ENCODE measurements around the gene CCDC142. TPM values are rescaled to one million over a fixed set of nuclear protein-coding genes. Genes with fewer than 3 reads are reported as not detected.

Gene CCDC142
- total and polyA plus RNA-seq, 10 of the 15 experiments (the other 5 are each of a cell fraction or from before 2014, with no cell fraction given) = 0.93 to 16.9 (median 9.0) TPM

DNA sequence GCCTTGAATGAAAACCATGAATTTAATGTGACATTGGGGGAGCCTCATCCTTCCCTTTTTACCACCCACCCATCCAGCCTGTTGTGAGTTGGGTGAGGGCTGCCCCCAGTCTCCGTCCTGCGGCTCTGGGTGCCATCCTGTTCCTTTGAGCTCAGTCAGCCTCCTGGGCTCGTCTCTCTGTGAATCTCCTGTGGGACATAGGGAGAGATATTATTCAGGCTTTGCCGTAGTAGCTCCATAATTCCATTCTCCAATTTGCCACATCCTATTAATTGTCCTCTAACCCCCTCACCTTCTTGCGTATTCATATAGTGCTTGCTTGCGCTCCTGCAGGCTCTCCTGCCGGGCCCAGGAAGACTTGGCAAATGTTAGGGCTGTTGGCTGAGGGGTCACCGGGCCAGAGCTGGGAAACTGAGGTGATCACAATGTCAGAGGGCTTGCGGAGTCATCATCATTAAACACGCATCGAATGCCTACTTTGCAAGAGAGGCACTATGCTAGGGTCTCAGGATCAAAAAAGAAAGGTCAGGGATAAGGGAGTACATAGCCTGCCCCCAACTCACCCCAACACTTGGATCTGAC lies 43.9 kb upstream of the CCDC142 start (continued):
- TF ChIP-seq, protein P1, sequence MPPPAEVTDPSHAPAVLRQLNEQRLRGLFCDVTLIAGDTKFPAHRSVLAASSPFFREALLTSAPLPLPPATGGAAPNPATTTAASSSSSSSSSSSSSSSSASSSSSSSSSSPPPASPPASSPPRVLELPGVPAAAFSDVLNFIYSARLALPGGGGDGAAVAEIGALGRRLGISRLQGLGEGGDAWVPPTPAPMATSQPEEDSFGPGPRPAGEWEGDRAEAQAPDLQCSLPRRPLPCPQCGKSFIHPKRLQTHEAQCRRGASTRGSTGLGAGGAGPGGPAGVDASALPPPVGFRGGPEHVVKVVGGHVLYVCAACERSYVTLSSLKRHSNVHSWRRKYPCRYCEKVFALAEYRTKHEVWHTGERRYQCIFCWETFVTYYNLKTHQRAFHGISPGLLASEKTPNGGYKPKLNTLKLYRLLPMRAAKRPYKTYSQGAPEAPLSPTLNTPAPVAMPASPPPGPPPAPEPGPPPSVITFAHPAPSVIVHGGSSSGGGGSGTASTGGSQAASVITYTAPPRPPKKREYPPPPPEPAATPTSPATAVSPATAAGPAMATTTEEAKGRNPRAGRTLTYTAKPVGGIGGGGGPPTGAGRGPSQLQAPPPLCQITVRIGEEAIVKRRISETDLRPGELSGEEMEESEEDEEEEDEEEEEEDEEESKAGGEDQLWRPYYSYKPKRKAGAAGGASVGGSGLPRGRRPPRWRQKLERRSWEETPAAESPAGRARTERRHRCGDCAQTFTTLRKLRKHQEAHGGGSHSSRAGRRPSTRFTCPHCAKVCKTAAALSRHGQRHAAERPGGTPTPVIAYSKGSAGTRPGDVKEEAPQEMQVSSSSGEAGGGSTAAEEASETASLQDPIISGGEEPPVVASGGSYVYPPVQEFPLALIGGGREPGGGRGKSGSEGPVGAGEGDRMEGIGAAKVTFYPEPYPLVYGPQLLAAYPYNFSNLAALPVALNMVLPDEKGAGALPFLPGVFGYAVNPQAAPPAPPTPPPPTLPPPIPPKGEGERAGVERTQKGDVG (CRISPR knock-in tag; IDR thresholded peaks at IDR 0.05) = no peak
- no peak for TF ChIP-seq IKZF1 (conservative IDR thresholded peaks at IDR 0.05)

DNA sequence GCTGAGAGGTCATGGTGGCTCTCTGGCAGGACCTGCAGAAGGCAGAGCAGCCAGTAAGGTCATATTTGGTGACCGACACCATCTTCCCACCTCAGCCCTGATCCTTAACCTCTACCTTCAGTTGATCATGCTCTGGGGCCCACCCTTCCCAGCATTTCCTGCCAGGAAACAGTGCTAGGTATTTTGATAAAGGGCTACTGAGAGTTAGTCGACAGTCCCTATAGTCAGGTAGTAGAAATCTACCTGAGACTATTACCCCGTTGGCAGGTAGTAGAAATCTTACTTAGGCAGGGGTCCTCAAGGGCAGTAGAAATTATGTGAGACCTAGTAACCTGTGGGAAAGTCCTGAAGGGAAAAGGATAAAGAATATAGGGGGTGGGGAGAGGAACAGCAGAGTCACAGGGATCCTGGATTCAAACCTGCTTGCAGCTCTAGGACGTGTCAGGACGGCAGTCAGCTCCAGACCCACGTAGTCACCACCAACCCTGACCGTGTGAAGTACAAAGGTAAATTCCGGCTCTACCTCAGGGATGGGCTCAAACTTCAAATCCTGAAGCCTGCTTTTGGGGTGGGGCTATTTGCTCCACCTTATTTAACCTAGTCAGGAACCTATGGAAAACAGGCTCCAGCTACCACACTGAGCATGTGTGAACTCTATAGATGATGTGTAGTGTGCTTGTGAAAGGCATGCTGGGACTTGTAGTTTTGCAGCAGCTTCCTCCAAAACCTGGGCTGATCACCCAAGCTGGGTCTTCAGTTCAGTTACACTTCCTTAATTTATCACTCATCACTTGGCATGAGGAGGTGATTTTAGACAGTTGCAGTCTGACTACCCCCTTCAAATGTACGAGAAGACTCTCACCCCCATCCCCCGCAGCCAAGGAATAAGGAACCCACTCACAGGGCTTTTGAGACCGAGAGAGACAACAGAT lies 43.2 kb upstream of the CCDC142 start, which contains the start of gene DQX1:
TSS of gene DQX1 (minus strand) at position 515 of the 932 bp plus-strand sequence. CDS start at position 13, 502 bp downstream.
- FAIRE-seq (peak; percentile 97), ATAC-seq (peak; percentile 5), DNase-seq (ENCODE audit: low read depth, low spot score) (peak; percentile 49)
- Histone ChIP-seq H3K9ac (ENCODE audit: control insufficient read depth, insufficient read depth, low read length) (no peak within 1 kb of the TSS), H3K27me3 (replicated peaks in 1 of 2; ENCODE audit: control insufficient read depth in 2 of 2, insufficient read depth in 2 of 2, low read length in 1 of 2) (no peaks in the 10 kb centered on the region), H3K27ac (ENCODE audit: control insufficient read depth, insufficient read depth) (no peak within 1 kb of the TSS), H4K20me1 (ENCODE audit: control insufficient read depth, insufficient read depth) (no peaks in the 10 kb centered on the region), H3K36me3 (ENCODE audit: control insufficient read depth in 2 of 2, insufficient read depth in 2 of 2, low read length in 1 of 2) (peaks cover 12 to 17% of the 10 kb centered on the region in 2 experiments), H2AFZ (ENCODE audit: control insufficient read depth, low read depth, low read length) (no peak within 1 kb of the TSS), H3K79me2 (ENCODE audit: control insufficient read depth, insufficient read depth, low read length) (peaks cover 38% of the 10 kb centered on the region), H3K4me3 (no peak within 1 kb of the TSS), H3K4me1 (ENCODE audit: control insufficient read depth, insufficient read depth, low read length) (peaks cover 22% of the 10 kb centered on the region), H3K4me2 (ENCODE audit: control insufficient read depth, insufficient read depth) (peak within 1 kb of the TSS; percentile 46), H3K9me3 (replicated peaks; ENCODE audit: control insufficient read depth, insufficient read depth, low read length) (no peaks in the 10 kb centered on the region)
- intact Hi-C loops (cut with micrococcal nuclease; ENCODE audit: unreplicated experiment) (no loop called here), in situ Hi-C loops (cut with MboI) (no loop called here)
- RAD21 ChIA-PET (ENCODE audit: unreplicated experiment) = interaction anchor here (1.1 to 7.5 kb wide), 3 partner anchors 43 to 92 kb away, joined by 3 to 158 read pairs (median 7); partner anchors contain the start of genes CCDC142 and TTC31
- SMC1A ChIA-PET (ENCODE audit: uncharacterized antibody, unreplicated experiment) = interaction anchor here (0.9 to 9.9 kb wide), 5 partner anchors 18 to 61 kb away, joined by 3 to 208 read pairs (median 7); partner anchors contain the start of gene PCGF1
- 64% methylated on average over 11 of the region's 11 CpGs for WGBS (ENCODE audit: insufficient coverage, insufficient replicate concordance, low lambda C conversion rate, missing lambda C conversion rate)
- 0 out of 2 replicates have a peak, but pooled peaks have one; percentile 8 for TF ChIP-seq NRF1 (conservative IDR thresholded peaks at IDR 0.05; ENCODE audit: low read depth, low read length)
- TF ChIP-seq SIX5 (IDR thresholded peaks at IDR 0.05; ENCODE audit: low read depth, low read length, severe bottlenecking) = peak; percentile 85
- TF ChIP-seq HDGF (IDR thresholded peaks at IDR 0.05) = no peak
- peak; percentile 82 for TF ChIP-seq HCFC1 (IDR thresholded peaks at IDR 0.05; ENCODE audit: low read length)
- TF ChIP-seq YY1 (IDR thresholded peaks at IDR 0.05; ENCODE audit: low read depth, low read length) = 0 out of 2 replicates have a peak, but pooled peaks have one; percentile 4
- TF ChIP-seq ATF7 (IDR thresholded peaks at IDR 0.05; ENCODE audit: low read depth) = peak; percentile 63
- TF ChIP-seq NR2C1 (IDR thresholded peaks at IDR 0.05) = peak; percentile 69
- TF ChIP-seq, protein P2, sequence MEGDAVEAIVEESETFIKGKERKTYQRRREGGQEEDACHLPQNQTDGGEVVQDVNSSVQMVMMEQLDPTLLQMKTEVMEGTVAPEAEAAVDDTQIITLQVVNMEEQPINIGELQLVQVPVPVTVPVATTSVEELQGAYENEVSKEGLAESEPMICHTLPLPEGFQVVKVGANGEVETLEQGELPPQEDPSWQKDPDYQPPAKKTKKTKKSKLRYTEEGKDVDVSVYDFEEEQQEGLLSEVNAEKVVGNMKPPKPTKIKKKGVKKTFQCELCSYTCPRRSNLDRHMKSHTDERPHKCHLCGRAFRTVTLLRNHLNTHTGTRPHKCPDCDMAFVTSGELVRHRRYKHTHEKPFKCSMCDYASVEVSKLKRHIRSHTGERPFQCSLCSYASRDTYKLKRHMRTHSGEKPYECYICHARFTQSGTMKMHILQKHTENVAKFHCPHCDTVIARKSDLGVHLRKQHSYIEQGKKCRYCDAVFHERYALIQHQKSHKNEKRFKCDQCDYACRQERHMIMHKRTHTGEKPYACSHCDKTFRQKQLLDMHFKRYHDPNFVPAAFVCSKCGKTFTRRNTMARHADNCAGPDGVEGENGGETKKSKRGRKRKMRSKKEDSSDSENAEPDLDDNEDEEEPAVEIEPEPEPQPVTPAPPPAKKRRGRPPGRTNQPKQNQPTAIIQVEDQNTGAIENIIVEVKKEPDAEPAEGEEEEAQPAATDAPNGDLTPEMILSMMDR (IDR thresholded peaks at IDR 0.05 in 2 of 3, conservative IDR thresholded peaks at IDR 0.05 in 1 of 3; ENCODE audit: control insufficient read depth in 2 of 3, extremely low read depth in 1 of 3, insufficient read depth in 1 of 3, low read depth in 3 of 3, low read length in 3 of 3) = no peak
- peak; percentile 35; the same call in 1 of the 2 replicates for TF ChIP-seq SMAD5 (IDR thresholded peaks at IDR 0.05; ENCODE audit: low read depth)
- no peak for TF ChIP-seq KDM1A (IDR thresholded peaks at IDR 0.05; ENCODE audit: borderline replicate concordance)
- peak; percentile 44; the same call in 1 of the 2 replicates for TF ChIP-seq POLR2A (IDR thresholded peaks at IDR 0.05; ENCODE audit: low read depth, low read length)
- TF ChIP-seq POLR2AphosphoS5 (IDR thresholded peaks at IDR 0.05; ENCODE audit: low read length) = peak; percentile 72
- peak; percentile 88 for TF ChIP-seq SPI1 (IDR thresholded peaks at IDR 0.05; ENCODE audit: borderline replicate concordance, insufficient read depth, low read depth, low read length)
- TF ChIP-seq CREM (IDR thresholded peaks at IDR 0.05; ENCODE audit: low read depth) = peak; percentile 43; the same call in 1 of the 2 replicates
- CTCF ChIA-PET = interaction anchor here (1.1 to 10.4 kb wide), 6 partner anchors 20 to 61 kb away, joined by 4 to 226 read pairs (median 51); partner anchors contain the start of genes CCDC142, PCGF1 and TTC31
- POLR2A ChIA-PET = interaction anchor here (0.7 to 2.6 kb wide), 6 partner anchors 18 to 60 kb away, joined by 4 to 10 read pairs (median 4); partner anchors contain the start of gene PCGF1
- no TSS peak for BruUV-seq (replicated peaks)

All from GM12878 (cell line).